H9 (cell line): ENCODE data around the gene RALGDS. TPM values are rescaled to one million over a fixed set of nuclear protein-coding genes. Genes with fewer than 3 reads are reported as not detected.
"Not testable (repeated sequence)": the region's sequence is repeated elsewhere in the genome, so short reads cannot be mapped to it uniquely, and the experiment has no call there.

Experiments
- DNase-seq: peaks from one replicate; pipeline ENCODE4 v3.0.0-alpha.2; 2017
- H2AFZ ChIP-seq: one replicate; pipeline ENCODE4 v1.6.1; 2013; ENCODE audit warnings: mild to moderate bottlenecking, low read length, control low read depth, moderate library complexity
- H2AK5ac ChIP-seq: 2 replicates; pipeline ENCODE4 v1.6.1; 2013; ENCODE audit warnings: low read length, control low read depth, mixed read lengths; ENCODE audit not compliant: insufficient read length
- H2BK120ac ChIP-seq: one replicate; pipeline ENCODE4 v1.6.1; 2013; ENCODE audit warnings: low read depth, mild to moderate bottlenecking, low read length, control low read depth, inconsistent platforms; ENCODE audit not compliant: poor library complexity, severe bottlenecking
- H2BK12ac ChIP-seq: 2 replicates; pipeline ENCODE4 v1.6.1; 2013; ENCODE audit warnings: low read length, control low read depth, mixed read lengths, low read depth; ENCODE audit not compliant: insufficient read length
- H2BK15ac ChIP-seq: 2 replicates; pipeline ENCODE4 v1.6.1; 2013; ENCODE audit warnings: low read depth, low read length, control low read depth
- H2BK20ac ChIP-seq: one replicate; pipeline ENCODE4 v1.6.1; 2013; ENCODE audit warnings: low read depth, mild to moderate bottlenecking, low read length, control low read depth, inconsistent platforms; ENCODE audit not compliant: poor library complexity, severe bottlenecking
- H2BK5ac ChIP-seq: 2 replicates; pipeline ENCODE4 v1.6.1; 2013; ENCODE audit warnings: low read length, control low read depth, mixed read lengths; ENCODE audit not compliant: insufficient read length
- H3K14ac ChIP-seq: 2 replicates; pipeline ENCODE4 v1.6.1; 2013; ENCODE audit warnings: low read length, control low read depth; ENCODE audit not compliant: insufficient read depth
- H3K18ac ChIP-seq: 2 replicates; pipeline ENCODE4 v1.6.1; 2013; ENCODE audit warnings: low read depth, mild to moderate bottlenecking, mixed read lengths, low read length, control low read depth; ENCODE audit not compliant: insufficient read length
- H3K23ac ChIP-seq: 2 replicates; pipeline ENCODE4 v1.6.1; 2013; ENCODE audit warnings: low read length, control low read depth, mixed read lengths, low read depth; ENCODE audit not compliant: insufficient read length
- H3K23me2 ChIP-seq: 2 replicates; pipeline ENCODE4 v1.6.1; 2013; ENCODE audit warnings: low read depth, mild to moderate bottlenecking, mixed read lengths, low read length, control low read depth; ENCODE audit not compliant: insufficient read length, poor library complexity, severe bottlenecking
- H3K27ac ChIP-seq: 2 replicates; pipeline ENCODE4 v1.5.1; 2013; ENCODE audit warnings: low read length, control low read depth, mixed read lengths, low read depth; ENCODE audit not compliant: insufficient read length
- H3K27me3 ChIP-seq: 2 replicates; pipeline ENCODE4 v1.6.1; 2013; ENCODE audit warnings: low read length, control low read depth, inconsistent platforms; ENCODE audit not compliant: insufficient read depth
- H3K4ac ChIP-seq: 2 replicates; pipeline ENCODE4 v1.6.1; 2013; ENCODE audit warnings: low read depth, mild to moderate bottlenecking, control low read depth, inconsistent platforms, low read length, moderate library complexity
- H3K4me1 ChIP-seq: 2 replicates; pipeline ENCODE4 v1.6.1; 2013; ENCODE audit warnings: low read length, control low read depth, inconsistent platforms; ENCODE audit not compliant: insufficient read depth
- H3K4me2 ChIP-seq: 2 replicates; pipeline ENCODE4 v1.6.1; 2013; ENCODE audit warnings: low read length, control low read depth, mixed read lengths; ENCODE audit not compliant: insufficient read length, insufficient read depth
- H3K56ac ChIP-seq: 2 replicates; pipeline ENCODE4 v1.6.1; 2013; ENCODE audit warnings: low read depth, mild to moderate bottlenecking, mixed read lengths, low read length, control low read depth; ENCODE audit not compliant: insufficient read length
- H3K79me1 ChIP-seq: 2 replicates; pipeline ENCODE4 v1.6.1; 2013; ENCODE audit warnings: low read depth, mild to moderate bottlenecking, moderate library complexity, low read length, control low read depth, inconsistent platforms; ENCODE audit not compliant: insufficient read depth, poor library complexity, severe bottlenecking
- H3K79me2 ChIP-seq: 2 replicates; pipeline ENCODE4 v1.6.1; 2013; ENCODE audit warnings: low read length, control low read depth, inconsistent platforms; ENCODE audit not compliant: insufficient read depth
- H3K9ac ChIP-seq: 2 replicates; pipeline ENCODE4 v1.6.1; 2013; ENCODE audit warnings: low read length, control low read depth, mixed read lengths; ENCODE audit not compliant: insufficient read length; ENCODE audit errors: extremely low read depth
- H3K9me3 ChIP-seq: one replicate; pipeline ENCODE4 v1.6.1; 2013; ENCODE audit warnings: low read depth, low read length, inconsistent platforms; ENCODE audit not compliant: control insufficient read depth
- H3T11ph ChIP-seq: one replicate; pipeline ENCODE4 v1.6.1; 2013; ENCODE audit warnings: mild to moderate bottlenecking, low read length, control low read depth, inconsistent platforms
- H4K20me1 ChIP-seq: one replicate; pipeline ENCODE4 v1.6.1; 2013; ENCODE audit not compliant: control insufficient read depth, insufficient read length, insufficient read depth
- H4K5ac ChIP-seq: 2 replicates; pipeline ENCODE4 v1.6.1; 2013; ENCODE audit warnings: low read depth, mild to moderate bottlenecking, mixed read lengths, low read length, control low read depth; ENCODE audit not compliant: insufficient read length
- H4K8ac ChIP-seq: replicated peaks from 2 replicates; pipeline ENCODE4 v1.6.1; 2013; ENCODE audit warnings: low read length, control low read depth, mixed read lengths, low read depth; ENCODE audit not compliant: insufficient read length
- H4K91ac ChIP-seq: 2 replicates; pipeline ENCODE4 v1.6.1; 2013; ENCODE audit warnings: low read depth, mild to moderate bottlenecking, moderate library complexity, mixed read lengths, low read length, control low read depth; ENCODE audit not compliant: insufficient read length
- H3K27ac Mint-ChIP-seq, 3 experiments: 2 replicates in 2 of 3; 3 replicates in 1 of 3; pipeline ENCODE4 v1.8.0; 2020 to 2021; ENCODE audit warnings: mixed read lengths in 3 of 3, mild to moderate bottlenecking in 1 of 3, moderate library complexity in 1 of 3
- H3K27me3 Mint-ChIP-seq: 2 replicates; pipeline ENCODE4 v1.8.0; 2021; ENCODE audit warnings: low read depth, mild to moderate bottlenecking, moderate library complexity, mixed read lengths
- H3K36me3 Mint-ChIP-seq, 3 experiments: 2 replicates in 2 of 3; 3 replicates in 1 of 3; pipeline ENCODE4 v1.8.0; 2020 to 2021; ENCODE audit warnings: low read depth in 3 of 3, mixed read lengths in 3 of 3; ENCODE audit not compliant: insufficient read depth in 1 of 3
- H3K4me1 Mint-ChIP-seq, 2 experiments: 2 replicates each; pipeline ENCODE4 v1.8.0; 2020; ENCODE audit warnings: mixed read lengths in 2 of 2
- H3K4me3 Mint-ChIP-seq, 2 experiments: 2 replicates in 1 of 2; 3 replicates in 1 of 2; pipeline ENCODE4 v1.8.0; 2020 to 2021; ENCODE audit warnings: mild to moderate bottlenecking in 2 of 2, mixed read lengths in 2 of 2, moderate library complexity in 1 of 2
- H3K9me3 Mint-ChIP-seq, 2 experiments: 2 replicates in 1 of 2; 3 replicates in 1 of 2; pipeline ENCODE4 v1.8.0; 2020; ENCODE audit warnings: mild to moderate bottlenecking in 2 of 2, mixed read lengths in 2 of 2, moderate library complexity in 1 of 2
- WGBS: extraction: QIAGEN DNeasy Blood & Tissue Kit; methylation state at CpG from one replicate; pipeline ENCODE4 v1.1.7; 2013; ENCODE audit warnings: missing lambda C conversion rate, low lambda C conversion rate, mixed read lengths; ENCODE audit not compliant: insufficient read length; ENCODE audit errors: extremely low coverage; 5-methylcytosine and 5-hydroxymethylcytosine counted together
- total RNA-seq: library from RNA; stranded (reverse); gene quantifications from 2 replicates; pipeline ENCODE4 v1.2.1, GENCODE V29; 2021

Gene RALGDS
- total RNA-seq, 1 experiment from 2014 or later, result 21.3 TPM

- H3T11ph ChIP-seq, H2BK20ac ChIP-seq, H3K4me2 ChIP-seq: not testable (repeated sequence)
These were observed 59.3 kb downstream of the RALGDS start, which contains the start of gene CEL for GRCh38 chr9:133061764-133062145. TSS of gene CEL (plus strand) at chr9:133061981. CDS start at chr9:133062003, 22 bp downstream.

GRCh38 chr9:133061019-133061763 lies 59.8 kb downstream of the RALGDS start:
- H3K9ac ChIP-seq, H2AFZ ChIP-seq, H3K9me3 ChIP-seq, H2AK5ac ChIP-seq, H2BK120ac ChIP-seq, H3K14ac ChIP-seq, H4K5ac ChIP-seq, H4K20me1 ChIP-seq, H3K4me1 ChIP-seq, H3K4ac ChIP-seq, H3K79me1 ChIP-seq, H3K27ac ChIP-seq, H3T11ph ChIP-seq, H3K79me2 ChIP-seq, H4K8ac ChIP-seq, H3K23ac ChIP-seq, H3K18ac ChIP-seq, H3K56ac ChIP-seq, H2BK5ac ChIP-seq, H3K4me2 ChIP-seq, H3K9me3 Mint-ChIP-seq, H2BK20ac ChIP-seq, H3K27me3 ChIP-seq, DNase-seq, H3K23me2 ChIP-seq, H2BK12ac ChIP-seq, H4K91ac ChIP-seq, H3K27me3 Mint-ChIP-seq, H2BK15ac ChIP-seq: not testable (repeated sequence)
- no CpG with 5 or more reads among the region's 14 CpGs for WGBS
- Mint-ChIP-seq H3K4me1 (peaks cover 28 to 29% of the 10 kb centered on the region in 2 experiments), H3K4me3 (peak overlapping the region in 1 of 2 experiments; percentile 26; a peak in 2 of 5 replicates), H3K27ac (peak overlapping the region in 2 of 3 experiments; percentile 83 to 95; a peak in 3 of 7 replicates), H3K36me3 (peaks cover 14 to 23% (median 17%) of the 10 kb centered on the region in 3 experiments; a peak in 6 of 7 replicates)

More at GRCh38 chr9:133061764-133062145, 59.3 kb downstream of the RALGDS start, which contains the start of gene CEL:
- H3K79me1 ChIP-seq, DNase-seq, H3K79me2 ChIP-seq, H3K18ac ChIP-seq, H2AK5ac ChIP-seq, H3K9me3 ChIP-seq, H2BK12ac ChIP-seq, H4K5ac ChIP-seq, H2BK120ac ChIP-seq, H3K4me1 ChIP-seq, H3K4ac ChIP-seq, H2BK5ac ChIP-seq, H3K27ac ChIP-seq, H2AFZ ChIP-seq, H4K20me1 ChIP-seq, H3K9me3 Mint-ChIP-seq, H3K27me3 Mint-ChIP-seq, H3K27me3 ChIP-seq, H4K8ac ChIP-seq, H3K23ac ChIP-seq, H3K9ac ChIP-seq, H4K91ac ChIP-seq, H3K14ac ChIP-seq, H3K56ac ChIP-seq, H3K23me2 ChIP-seq, H2BK15ac ChIP-seq: not testable (repeated sequence)
- peaks cover 28 to 29% of the 10 kb centered on the region in 2 experiments for H3K4me1 Mint-ChIP-seq
- H3K4me3 Mint-ChIP-seq, result peak within 1 kb of the TSS in 1 of 2 experiments; percentile 26; a peak in 2 of 5 replicates
- peak within 1 kb of the TSS in 2 of 3 experiments; percentile 83 to 95; a peak in 3 of 7 replicates for H3K27ac Mint-ChIP-seq
- WGBS, result no CpG with 5 or more reads among the region's 9 CpGs
- peaks cover 9 to 18% (median 12%) of the 10 kb centered on the region in 3 experiments; a peak in 6 of 7 replicates for H3K36me3 Mint-ChIP-seq
